ENCODE measurements around the gene EHF. TPM values are rescaled to one million over a fixed set of nuclear protein-coding genes. Genes with fewer than 3 reads are reported as not detected.

EHF gene
- total RNA-seq, 4 donors from 2014 or later, result 0.13 to 30.0 (median 1.0) TPM

GRCh38 chr11:34638897-34639296, 18.0 kb downstream of the EHF start:
- no peaks in the 10 kb centered on the region for H3K4me1 ChIP-seq
- H3K27me3 ChIP-seq, result peaks cover 5% of the 10 kb centered on the region
- H3K36me3 ChIP-seq, result no peaks in the 10 kb centered on the region
- no peak overlapping the region for H3K27ac ChIP-seq
- no peaks in the 10 kb centered on the region for H3K9me3 ChIP-seq
- no peak overlapping the region for H3K4me3 ChIP-seq
- WGBS, 2 donors (ENCODE audit: low coverage in 1 of 2), result 63 to 80% methylated on average over 3 of the region's 3 CpGs
- ATAC-seq, result no peak
- TF ChIP-seq POLR2A (IDR thresholded peaks at IDR 0.05), result no peak
- TF ChIP-seq, protein P1, sequence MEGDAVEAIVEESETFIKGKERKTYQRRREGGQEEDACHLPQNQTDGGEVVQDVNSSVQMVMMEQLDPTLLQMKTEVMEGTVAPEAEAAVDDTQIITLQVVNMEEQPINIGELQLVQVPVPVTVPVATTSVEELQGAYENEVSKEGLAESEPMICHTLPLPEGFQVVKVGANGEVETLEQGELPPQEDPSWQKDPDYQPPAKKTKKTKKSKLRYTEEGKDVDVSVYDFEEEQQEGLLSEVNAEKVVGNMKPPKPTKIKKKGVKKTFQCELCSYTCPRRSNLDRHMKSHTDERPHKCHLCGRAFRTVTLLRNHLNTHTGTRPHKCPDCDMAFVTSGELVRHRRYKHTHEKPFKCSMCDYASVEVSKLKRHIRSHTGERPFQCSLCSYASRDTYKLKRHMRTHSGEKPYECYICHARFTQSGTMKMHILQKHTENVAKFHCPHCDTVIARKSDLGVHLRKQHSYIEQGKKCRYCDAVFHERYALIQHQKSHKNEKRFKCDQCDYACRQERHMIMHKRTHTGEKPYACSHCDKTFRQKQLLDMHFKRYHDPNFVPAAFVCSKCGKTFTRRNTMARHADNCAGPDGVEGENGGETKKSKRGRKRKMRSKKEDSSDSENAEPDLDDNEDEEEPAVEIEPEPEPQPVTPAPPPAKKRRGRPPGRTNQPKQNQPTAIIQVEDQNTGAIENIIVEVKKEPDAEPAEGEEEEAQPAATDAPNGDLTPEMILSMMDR (IDR thresholded peaks at IDR 0.05), result no peak

DNA sequence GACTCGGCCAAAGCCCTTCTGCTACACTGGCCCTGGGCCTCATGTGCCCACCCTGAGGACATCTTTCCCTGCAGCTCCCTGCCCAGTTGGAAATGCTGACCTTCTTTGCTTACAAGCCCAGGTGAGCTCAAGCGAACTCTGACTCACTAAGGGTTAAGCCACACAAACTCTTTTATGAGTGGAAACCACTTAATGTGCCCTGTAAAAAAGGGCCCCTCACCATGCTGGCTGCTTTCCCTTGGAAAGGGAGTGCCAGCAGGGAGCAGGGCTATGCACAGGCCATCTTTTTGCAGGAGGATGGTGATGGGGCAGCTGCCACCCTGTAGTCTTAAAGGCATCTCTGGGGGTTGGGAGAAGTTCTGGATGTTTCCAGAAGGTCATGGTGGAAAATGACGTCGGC, 18.7 kb downstream of the EHF start:
- 66 to 94% methylated on average over 2 to 3 of the region's 4 CpGs for WGBS, 2 donors (ENCODE audit: low coverage in 1 of 2)
- peaks cover 5% of the 10 kb centered on the region for H3K27me3 ChIP-seq
- no peak overlapping the region for H3K4me3 ChIP-seq
- no peaks in the 10 kb centered on the region for H3K4me1 ChIP-seq
- no peaks in the 10 kb centered on the region for H3K36me3 ChIP-seq
- no peak overlapping the region for H3K27ac ChIP-seq
- no peak for TF ChIP-seq POLR2AphosphoS5 (IDR thresholded peaks at IDR 0.05)
- TF ChIP-seq POLR2A (IDR thresholded peaks at IDR 0.05), result no peak
- TF ChIP-seq EP300 (IDR thresholded peaks at IDR 0.05), result no peak
- TF ChIP-seq, protein P1 (IDR thresholded peaks at IDR 0.05), result no peak
- H3K9me3 ChIP-seq, result no peaks in the 10 kb centered on the region
- no peak for ATAC-seq

- no peak overlapping the region for H3K4me3 ChIP-seq
- H3K27ac ChIP-seq, result no peak overlapping the region
- WGBS, 2 donors (ENCODE audit: low coverage in 1 of 2), result 66 to 81% methylated on average over 4 to 6 of the region's 8 CpGs
- ATAC-seq, result no peak
- TF ChIP-seq, protein P1 (IDR thresholded peaks at IDR 0.05), result no peak
- TF ChIP-seq EP300 (IDR thresholded peaks at IDR 0.05), result no peak
- no peak for TF ChIP-seq POLR2AphosphoS5 (IDR thresholded peaks at IDR 0.05)
- no peak for TF ChIP-seq POLR2A (IDR thresholded peaks at IDR 0.05)
- H3K36me3 ChIP-seq, result no peaks in the 10 kb centered on the region
- H3K9me3 ChIP-seq, result no peaks in the 10 kb centered on the region
- H3K27me3 ChIP-seq, result peaks cover 5% of the 10 kb centered on the region
- H3K4me1 ChIP-seq, result no peaks in the 10 kb centered on the region
These were observed 19.4 kb downstream of the EHF start for GRCh38 chr11:34640050-34640923.

- WGBS, 2 donors (ENCODE audit: low coverage in 1 of 2), result 83 to 92% methylated on average over 1 to 2 of the region's 2 CpGs
- no peaks in the 10 kb centered on the region for H3K36me3 ChIP-seq
- H3K4me3 ChIP-seq, result no peak overlapping the region
- no peaks in the 10 kb centered on the region for H3K4me1 ChIP-seq
- H3K27me3 ChIP-seq, result peaks cover 5% of the 10 kb centered on the region
- no peaks in the 10 kb centered on the region for H3K9me3 ChIP-seq
- no peak for ATAC-seq
- no peak overlapping the region for H3K27ac ChIP-seq
- TF ChIP-seq POLR2A (IDR thresholded peaks at IDR 0.05), result no peak
- no peak for TF ChIP-seq POLR2AphosphoS5 (IDR thresholded peaks at IDR 0.05)
- TF ChIP-seq, protein P1 (IDR thresholded peaks at IDR 0.05), result no peak
- no peak for TF ChIP-seq EP300 (IDR thresholded peaks at IDR 0.05)
These were observed 20.0 kb downstream of the EHF start for GRCh38 chr11:34640924-34641275.

DNA sequence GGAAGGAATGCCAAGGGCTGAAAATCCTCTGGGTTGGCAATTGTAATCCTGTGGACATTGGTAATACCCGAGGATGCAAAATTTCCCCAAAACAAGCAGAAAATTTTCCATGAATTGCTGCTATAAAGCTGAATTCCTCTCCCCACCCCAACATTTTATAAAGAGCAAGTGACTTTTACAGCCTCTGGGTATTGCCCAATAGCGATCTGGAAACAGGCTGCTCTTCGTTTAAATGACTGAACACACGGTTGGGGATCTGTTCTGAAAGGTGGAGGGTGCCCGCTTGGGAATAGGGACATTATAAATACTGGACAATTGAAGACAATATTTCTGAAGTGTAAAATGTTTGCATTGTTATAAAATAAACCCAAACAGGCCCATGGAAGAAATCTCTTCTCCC, 20.6 kb downstream of the EHF start:
- no peak for TF ChIP-seq EP300 (IDR thresholded peaks at IDR 0.05)
- TF ChIP-seq POLR2AphosphoS5 (IDR thresholded peaks at IDR 0.05), result no peak
- TF ChIP-seq, protein P1 (IDR thresholded peaks at IDR 0.05), result no peak
- TF ChIP-seq POLR2A (IDR thresholded peaks at IDR 0.05), result no peak
- no peaks in the 10 kb centered on the region for H3K4me1 ChIP-seq
- 66 to 75% methylated on average over 5 of the region's 5 CpGs for WGBS, 2 donors (ENCODE audit: low coverage in 1 of 2)
- H3K27ac ChIP-seq, result no peak overlapping the region
- H3K36me3 ChIP-seq, result no peaks in the 10 kb centered on the region
- H3K27me3 ChIP-seq, result peaks cover 5% of the 10 kb centered on the region
- no peaks in the 10 kb centered on the region for H3K9me3 ChIP-seq
- H3K4me3 ChIP-seq, result no peak overlapping the region
- ATAC-seq, result no peak

All from gastroesophageal sphincter (tissue), 4 donors.